ENCODE data around the gene PLEKHH1. TPM values are rescaled to one million over a fixed set of nuclear protein-coding genes. Genes with fewer than 3 reads are reported as not detected.
A peak's percentile ranks its signal among the peaks of the same experiment; 100 is the strongest.

The PLEKHH1 gene
- total and polyA plus RNA-seq, 2 experiments from 2014 or later: 18.0 to 29.9 TPM

DNA sequence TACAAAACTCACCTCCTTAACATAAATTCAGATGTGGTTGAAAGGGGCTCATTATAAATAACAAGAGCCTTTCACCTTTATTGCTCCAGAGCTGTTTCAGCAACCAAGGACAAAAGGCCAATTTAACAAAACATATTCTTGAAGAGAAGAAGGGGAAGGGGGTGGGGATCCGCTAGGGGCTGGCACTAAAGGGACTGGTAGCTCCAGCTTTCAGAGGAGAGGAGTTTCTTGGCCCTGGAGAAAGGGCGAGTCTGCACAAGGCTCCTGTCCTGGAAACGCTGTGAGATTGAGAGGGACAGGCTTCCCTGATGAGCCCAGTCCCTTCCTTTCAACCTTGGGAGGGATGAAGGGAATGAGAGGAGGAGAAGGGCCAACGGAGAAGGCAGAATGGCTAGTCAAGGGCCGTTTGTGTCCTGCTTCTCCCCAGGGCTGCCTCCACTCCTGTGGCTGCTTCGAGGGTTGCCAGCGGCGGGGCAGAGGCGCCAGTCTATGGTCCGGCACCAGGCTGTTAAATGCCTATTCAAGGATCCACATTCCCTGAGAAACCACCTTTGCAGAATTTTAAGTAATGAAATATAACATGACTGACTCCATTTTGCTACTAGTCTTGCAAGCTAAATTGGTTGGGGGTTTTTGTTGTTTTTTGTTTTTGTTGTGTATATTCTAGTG lies 76.7 kb downstream of the PLEKHH1 start:
- TF ChIP-seq, protein P1, sequence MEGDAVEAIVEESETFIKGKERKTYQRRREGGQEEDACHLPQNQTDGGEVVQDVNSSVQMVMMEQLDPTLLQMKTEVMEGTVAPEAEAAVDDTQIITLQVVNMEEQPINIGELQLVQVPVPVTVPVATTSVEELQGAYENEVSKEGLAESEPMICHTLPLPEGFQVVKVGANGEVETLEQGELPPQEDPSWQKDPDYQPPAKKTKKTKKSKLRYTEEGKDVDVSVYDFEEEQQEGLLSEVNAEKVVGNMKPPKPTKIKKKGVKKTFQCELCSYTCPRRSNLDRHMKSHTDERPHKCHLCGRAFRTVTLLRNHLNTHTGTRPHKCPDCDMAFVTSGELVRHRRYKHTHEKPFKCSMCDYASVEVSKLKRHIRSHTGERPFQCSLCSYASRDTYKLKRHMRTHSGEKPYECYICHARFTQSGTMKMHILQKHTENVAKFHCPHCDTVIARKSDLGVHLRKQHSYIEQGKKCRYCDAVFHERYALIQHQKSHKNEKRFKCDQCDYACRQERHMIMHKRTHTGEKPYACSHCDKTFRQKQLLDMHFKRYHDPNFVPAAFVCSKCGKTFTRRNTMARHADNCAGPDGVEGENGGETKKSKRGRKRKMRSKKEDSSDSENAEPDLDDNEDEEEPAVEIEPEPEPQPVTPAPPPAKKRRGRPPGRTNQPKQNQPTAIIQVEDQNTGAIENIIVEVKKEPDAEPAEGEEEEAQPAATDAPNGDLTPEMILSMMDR (IDR thresholded peaks at IDR 0.05; ENCODE audit: low read depth, low read length): no peak
- Histone ChIP-seq H3K27me3 (peaks cover 48% of the 10 kb centered on the region), H3K9me3 (ENCODE audit: low read depth) (no peaks in the 10 kb centered on the region), H3K36me3 (no peaks in the 10 kb centered on the region), H3K4me3 (no peak overlapping the region), H3K4me1 (ENCODE audit: low read depth) (no peaks in the 10 kb centered on the region), H3K27ac (no peak overlapping the region)
- DNase-seq (ENCODE audit: low read depth in 1 of 2, low spot score in 1 of 2): no peak

DNA sequence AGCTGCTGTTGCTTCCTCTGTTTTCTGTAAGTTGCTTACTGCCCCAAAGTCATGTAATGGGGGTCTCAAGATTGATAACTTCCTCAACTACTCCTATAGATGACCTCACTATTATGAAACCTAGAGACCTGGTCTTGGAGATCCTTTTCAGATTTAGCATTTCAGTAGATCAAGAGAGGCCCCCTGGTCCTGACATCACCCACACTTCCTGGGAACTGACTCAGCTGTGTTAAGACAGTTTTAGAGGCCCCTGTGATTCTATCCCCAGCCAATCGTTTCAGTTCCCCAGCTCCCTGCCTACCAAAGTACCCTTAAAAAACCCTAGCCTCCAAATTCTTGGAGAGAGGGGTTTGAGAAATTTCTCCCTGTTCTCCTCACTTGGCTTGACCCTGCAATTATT lies 77.4 kb downstream of the PLEKHH1 start:
- Histone ChIP-seq H3K4me1 (ENCODE audit: low read depth) (no peaks in the 10 kb centered on the region), H3K27me3 (peaks cover 48% of the 10 kb centered on the region), H3K36me3 (no peaks in the 10 kb centered on the region), H3K27ac (no peak overlapping the region), H3K9me3 (ENCODE audit: low read depth) (no peaks in the 10 kb centered on the region), H3K4me3 (no peak overlapping the region)
- DNase-seq (ENCODE audit: low read depth in 1 of 2, low spot score in 1 of 2): no peak
- TF ChIP-seq, protein P1 (IDR thresholded peaks at IDR 0.05; ENCODE audit: low read depth, low read length): no peak

DNA sequence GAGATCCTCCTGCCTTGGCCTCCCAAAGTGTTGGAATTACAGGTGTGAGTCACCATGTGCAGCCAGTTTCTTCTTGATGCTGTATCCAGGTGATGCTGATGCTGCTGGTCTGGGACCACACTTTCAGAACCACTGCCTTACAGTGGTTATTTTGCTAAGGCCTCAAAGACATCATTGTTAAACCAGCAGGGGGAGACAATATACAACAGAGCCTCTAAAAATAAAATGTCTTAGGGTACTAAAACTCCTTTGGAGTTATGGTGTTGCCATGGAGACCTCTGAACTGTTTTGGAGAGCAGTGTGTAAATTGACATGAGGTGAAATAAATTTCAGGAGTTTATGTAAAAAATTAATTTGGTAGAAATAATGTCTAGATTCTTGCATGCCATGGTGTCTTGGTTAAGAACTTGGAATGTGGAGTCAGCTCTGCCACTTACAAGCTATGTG lies 85.5 kb downstream of the PLEKHH1 start:
- Histone ChIP-seq H3K27ac (peak overlapping the region; percentile 32), H3K27me3 (peaks cover 5% of the 10 kb centered on the region), H3K4me3 (no peak overlapping the region), H3K4me1 (ENCODE audit: low read depth) (peaks cover 12% of the 10 kb centered on the region), H3K36me3 (no peaks in the 10 kb centered on the region), H3K9me3 (ENCODE audit: low read depth) (no peaks in the 10 kb centered on the region)
- DNase-seq (ENCODE audit: low read depth in 1 of 2, low spot score in 1 of 2): peak; percentile 75 to 88
- TF ChIP-seq, protein P1 (IDR thresholded peaks at IDR 0.05; ENCODE audit: low read depth, low read length): peak; percentile 63

DNA sequence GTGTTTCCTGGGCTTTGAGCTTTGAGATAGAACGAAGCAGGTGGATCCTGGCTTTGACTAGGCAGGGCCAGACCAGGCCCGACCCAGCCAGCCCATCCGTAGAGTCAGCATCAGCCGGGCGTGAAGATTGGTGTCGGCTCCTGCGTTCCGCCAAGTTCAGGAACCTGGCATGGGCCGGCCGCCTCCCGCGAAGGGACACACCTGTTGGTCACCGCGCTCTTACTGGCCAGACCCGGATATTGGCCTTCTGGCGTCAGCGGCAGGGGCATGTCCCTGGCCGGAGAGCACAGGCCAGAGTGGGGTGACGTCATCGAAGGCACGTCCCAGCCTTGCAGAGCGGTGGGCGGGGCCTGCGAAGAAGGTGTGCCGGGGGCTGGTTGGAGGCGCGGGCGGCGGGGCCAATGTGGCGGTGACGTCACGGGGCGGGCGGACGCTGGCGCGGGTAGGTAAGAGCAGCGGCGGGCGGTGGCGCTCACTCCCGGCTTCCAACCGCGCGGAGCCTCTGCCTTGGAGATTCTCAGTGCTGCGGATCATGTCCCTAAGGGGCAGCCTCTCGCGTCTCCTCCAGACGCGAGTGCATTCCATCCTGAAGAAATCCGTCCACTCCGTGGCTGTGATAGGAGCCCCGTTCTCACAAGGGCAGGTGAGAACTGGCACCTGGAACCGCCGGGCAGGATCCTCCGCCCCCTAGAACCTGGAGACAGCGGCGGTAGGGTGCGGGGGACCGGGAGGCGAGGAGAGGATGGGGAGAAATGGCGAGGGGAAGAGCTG lies 86.5 kb downstream of the PLEKHH1 start, which contains the start of gene ARG2:
Gene ARG2 (plus strand): TSS at position 475 of the 771 bp plus-strand sequence. CDS start 58 bp downstream, at position 533.
- DNase-seq (ENCODE audit: low read depth in 1 of 2, low spot score in 1 of 2): peak; percentile 95 to 98
- TF ChIP-seq, protein P1 (IDR thresholded peaks at IDR 0.05; ENCODE audit: low read depth, low read length): peak; percentile 10
- Histone ChIP-seq H3K4me1 (ENCODE audit: low read depth) (peaks cover 12% of the 10 kb centered on the region), H3K36me3 (no peaks in the 10 kb centered on the region), H3K9me3 (ENCODE audit: low read depth) (no peaks in the 10 kb centered on the region), H3K4me3 (peak within 1 kb of the TSS; percentile 60), H3K27me3 (no peaks in the 10 kb centered on the region), H3K27ac (peak within 1 kb of the TSS; percentile 32)

DNA sequence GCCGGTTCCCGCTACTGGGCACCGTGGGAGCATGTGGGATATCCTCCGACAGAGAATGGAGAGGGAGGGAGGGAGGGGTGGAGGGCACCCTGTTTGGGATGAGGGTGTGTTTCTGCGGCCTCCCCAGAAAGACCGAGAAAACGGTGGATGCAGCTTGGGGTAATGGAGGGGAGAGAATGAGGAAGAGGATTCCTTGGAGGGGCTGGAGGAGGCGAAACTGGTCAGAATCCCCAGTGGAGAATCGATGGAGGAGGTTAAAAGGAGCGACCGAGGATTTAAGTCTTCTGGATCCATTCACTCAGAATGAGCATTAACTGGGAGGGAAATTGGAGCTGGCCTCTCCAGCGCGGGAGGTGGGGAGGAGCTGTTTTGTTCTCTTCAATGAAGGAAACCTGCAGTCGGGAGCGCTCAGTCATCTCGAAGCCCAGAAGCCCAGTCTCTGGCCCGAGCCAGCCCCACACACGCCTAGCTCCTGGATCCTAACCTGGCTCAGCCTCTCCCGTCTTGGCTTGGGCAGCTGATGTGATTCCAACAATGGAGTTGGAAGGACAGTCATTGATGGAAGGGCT lies 87.2 kb downstream of the PLEKHH1 start:
- H3K4me3 ChIP-seq: peak overlapping the region; percentile 60
- no peaks in the 10 kb centered on the region for H3K27me3 ChIP-seq
- H3K36me3 ChIP-seq: no peaks in the 10 kb centered on the region
- H3K4me1 ChIP-seq (ENCODE audit: low read depth): peaks cover 12% of the 10 kb centered on the region
- H3K27ac ChIP-seq: no peak overlapping the region
- H3K9me3 ChIP-seq (ENCODE audit: low read depth): no peaks in the 10 kb centered on the region
- peak in 1 of 2 donors; percentile 63 for DNase-seq (ENCODE audit: low read depth in 1 of 2, low spot score in 1 of 2)
- TF ChIP-seq, protein P1 (IDR thresholded peaks at IDR 0.05; ENCODE audit: low read depth, low read length): no peak

All from cardiac muscle cell (in vitro differentiated cells and primary cell).